HG03565 (cell line): ENCODE measurements around the gene MADD.

ENCODE experiments used
- ATAC-seq: cut with Tn5 transposase; IDR thresholded peaks from one replicate; pipeline ENCODE4 v1.9.1; 2021; ENCODE audit warnings: mild to moderate bottlenecking, moderate library complexity; ENCODE audit not compliant: unreplicated experiment

The MADD gene

GRCh38 chr11:47378010-47378835, 108.3 kb downstream of the MADD start, which contains the start of gene SPI1:
TSS of gene SPI1 (minus strand) at chr11:47378547. CDS start at chr11:47378353, 194 bp downstream.
- peak; percentile 72 for ATAC-seq

DNA sequence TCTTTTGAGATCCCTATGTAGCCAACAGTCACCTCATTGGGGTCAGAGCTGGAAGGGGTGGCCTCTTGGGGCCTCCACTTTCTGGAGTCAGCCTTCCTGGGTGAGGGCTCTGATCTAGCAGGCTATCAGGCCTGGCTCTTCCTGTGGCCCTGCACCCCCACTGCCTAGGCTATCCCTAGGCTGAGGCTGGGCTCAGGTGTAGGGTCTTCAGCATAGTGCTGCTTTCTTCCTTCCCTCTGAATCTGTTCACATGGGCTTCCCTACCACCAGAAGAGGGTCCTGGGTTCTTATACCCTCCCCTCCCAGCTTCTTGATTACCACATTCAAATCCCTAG, 108.9 kb downstream of the MADD start:
- peak; percentile 5 for ATAC-seq

GRCh38 chr11:47379317-47379716, 109.4 kb downstream of the MADD start:
- no peak for ATAC-seq
